ENCODE results near the gene ZNF365.
"Not testable (repeated sequence)": the region's sequence is repeated elsewhere in the genome, so short reads cannot be mapped to it uniquely, and the experiment has no call there.

ZNF365 gene

DNA sequence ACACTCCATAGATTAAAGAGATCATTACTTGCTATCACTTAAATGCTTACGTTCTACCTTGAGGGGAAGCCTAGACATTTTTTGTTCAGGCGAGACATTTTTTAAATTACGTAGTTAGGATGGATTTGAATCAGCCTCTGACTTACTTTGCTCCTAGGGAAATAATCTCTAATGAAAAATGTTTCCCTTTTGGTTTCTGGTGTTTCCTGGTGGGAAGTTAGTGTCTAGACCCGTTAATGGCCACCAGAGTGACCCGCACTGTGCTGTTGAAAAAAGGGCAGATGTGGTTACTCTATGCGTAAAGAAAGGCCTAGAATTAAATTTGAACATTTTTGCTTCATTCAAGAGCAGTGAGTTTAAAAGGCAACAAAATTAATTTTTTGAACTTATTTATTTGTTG is 3.8 kb downstream of the ZNF365 start:
- DNase-seq (ENCODE audit: low read depth in 2 of 2): no peak

DNA sequence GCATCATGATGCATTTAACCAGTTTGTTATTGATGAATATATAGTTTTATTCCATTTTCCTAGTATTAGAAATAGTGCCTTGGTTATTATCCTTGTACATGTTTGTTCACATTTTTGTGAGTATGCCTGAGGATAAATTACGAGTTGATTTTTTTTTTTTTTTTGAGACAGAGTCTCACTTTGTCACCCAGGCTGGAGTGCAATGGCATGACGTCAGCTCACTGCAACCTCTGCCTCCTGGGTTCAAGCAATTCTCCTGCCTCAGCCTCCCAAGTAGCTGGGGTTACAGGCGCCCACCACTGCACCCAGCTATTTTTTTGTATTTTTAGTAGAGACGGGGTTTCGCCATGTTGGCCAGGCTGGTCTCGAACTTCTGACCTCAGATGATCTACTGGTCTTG is 4.7 kb downstream of the ZNF365 start:
- not testable (repeated sequence) for DNase-seq (ENCODE audit: low read depth in 2 of 2)

DNA sequence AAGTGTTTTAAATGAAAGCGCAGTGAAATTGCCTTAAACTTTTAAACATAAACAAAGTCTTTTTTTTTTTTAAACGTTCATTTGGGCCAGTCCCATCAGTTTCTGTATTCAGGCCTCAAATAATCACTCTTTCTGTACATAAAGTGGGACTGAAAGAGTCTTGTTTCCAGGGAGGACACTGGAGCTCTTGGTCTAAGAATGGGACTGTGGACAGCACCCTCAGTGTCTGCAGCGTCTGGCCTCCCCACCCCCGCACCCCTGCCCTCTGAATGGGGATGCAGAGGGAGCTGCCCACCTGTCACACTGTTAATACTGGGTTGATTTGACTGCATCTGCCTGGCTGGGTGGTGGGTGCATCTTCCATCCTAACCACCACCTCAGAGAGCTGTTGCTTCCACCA is 5.2 kb downstream of the ZNF365 start:
- DNase-seq (ENCODE audit: low read depth in 2 of 2): no peak

DNA sequence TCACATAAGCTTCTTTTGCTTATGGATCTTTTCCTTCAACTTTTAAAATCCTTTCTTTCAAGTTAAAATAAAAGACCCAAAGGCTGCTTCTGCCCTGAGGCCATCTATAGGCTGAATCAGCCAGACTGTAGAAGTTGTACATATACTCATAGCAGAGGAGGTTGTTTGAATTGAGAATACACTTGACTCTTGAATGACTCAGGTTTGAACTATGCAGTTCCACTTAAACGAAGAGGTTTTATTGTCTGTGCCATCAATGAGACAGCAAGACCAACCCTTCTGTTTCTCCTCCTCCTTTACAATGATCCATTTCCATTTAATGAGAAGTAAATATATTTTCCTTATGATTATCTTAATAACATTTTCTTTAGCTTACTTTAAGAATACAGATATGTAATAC is 5.8 kb downstream of the ZNF365 start:
- no peak for DNase-seq (ENCODE audit: low read depth in 2 of 2)

DNA sequence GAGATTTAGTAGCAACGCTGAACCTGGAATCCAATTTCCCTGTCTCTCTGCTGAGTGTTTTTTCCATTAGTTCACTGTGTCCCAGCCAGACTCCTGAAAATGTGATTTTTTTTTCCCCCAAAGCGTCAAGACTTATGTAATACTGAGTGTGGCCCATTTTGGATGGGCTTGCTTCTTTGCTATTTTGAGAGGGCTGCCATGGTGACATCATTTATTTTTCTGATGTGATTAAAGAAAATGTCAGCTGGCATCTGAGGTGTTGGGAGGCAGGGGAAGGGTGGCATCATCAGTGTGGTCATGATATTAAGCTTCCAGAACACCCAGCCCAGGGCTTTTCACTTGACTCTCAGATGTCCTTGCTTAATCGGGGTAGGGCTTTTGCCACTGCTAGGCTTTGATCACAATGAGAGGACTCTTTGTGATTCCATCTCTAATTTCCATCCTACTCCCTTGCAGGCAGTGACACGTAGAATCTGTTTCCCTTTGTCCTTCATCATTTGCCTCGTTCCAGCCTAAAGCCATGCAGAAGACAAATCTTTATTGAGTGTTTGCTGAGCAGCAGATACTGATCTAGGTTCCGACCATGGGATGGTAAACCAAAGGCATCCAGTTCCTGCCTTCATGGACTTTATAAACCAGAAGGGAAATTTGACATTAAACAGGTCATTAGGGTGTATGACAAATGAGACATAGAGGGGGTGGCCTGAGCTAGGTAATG is 7.4 kb downstream of the ZNF365 start:
- no peak for DNase-seq (ENCODE audit: low read depth in 2 of 2)

DNA sequence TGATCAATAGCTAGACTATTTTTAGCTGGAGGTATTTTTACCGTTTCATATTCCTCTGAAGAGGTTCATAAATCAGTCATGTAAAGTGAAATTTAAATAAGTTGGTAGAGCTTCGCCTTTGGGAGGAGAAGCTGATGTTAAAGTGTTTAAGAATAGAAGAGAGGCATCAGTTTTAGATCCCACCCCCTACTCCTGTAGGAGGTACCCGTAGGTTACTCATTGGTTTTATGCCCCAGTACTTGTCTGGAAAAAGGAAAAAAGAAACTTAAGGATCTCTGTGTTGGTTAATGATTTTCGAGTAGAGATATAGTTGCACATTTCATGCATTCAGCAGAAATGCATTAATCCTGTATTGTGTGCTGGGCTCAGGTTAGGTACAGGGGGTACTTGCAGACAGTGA is 8.7 kb downstream of the ZNF365 start:
- DNase-seq (ENCODE audit: low read depth in 2 of 2): no peak

DNA sequence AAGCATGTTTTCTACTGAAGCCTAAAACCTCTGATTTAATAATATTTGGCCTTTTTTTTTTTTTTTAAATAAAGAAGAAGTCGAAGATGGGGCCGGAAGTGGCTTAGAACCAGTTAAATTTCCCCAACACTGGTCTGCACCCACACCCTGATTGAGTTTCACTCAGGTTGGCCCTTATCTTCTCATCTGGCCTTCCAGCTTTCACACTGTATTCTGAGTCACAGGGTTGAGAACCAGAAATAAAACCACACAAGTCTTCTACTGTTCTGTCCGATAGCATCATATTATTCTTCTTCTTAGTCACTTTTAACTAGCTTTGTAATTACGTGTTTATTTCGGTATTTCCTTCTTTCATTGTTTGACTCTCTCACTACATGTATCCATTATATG is 9.9 kb downstream of the ZNF365 start:
- peak; percentile 6 to 23 for DNase-seq (ENCODE audit: low read depth in 2 of 2)

DNA sequence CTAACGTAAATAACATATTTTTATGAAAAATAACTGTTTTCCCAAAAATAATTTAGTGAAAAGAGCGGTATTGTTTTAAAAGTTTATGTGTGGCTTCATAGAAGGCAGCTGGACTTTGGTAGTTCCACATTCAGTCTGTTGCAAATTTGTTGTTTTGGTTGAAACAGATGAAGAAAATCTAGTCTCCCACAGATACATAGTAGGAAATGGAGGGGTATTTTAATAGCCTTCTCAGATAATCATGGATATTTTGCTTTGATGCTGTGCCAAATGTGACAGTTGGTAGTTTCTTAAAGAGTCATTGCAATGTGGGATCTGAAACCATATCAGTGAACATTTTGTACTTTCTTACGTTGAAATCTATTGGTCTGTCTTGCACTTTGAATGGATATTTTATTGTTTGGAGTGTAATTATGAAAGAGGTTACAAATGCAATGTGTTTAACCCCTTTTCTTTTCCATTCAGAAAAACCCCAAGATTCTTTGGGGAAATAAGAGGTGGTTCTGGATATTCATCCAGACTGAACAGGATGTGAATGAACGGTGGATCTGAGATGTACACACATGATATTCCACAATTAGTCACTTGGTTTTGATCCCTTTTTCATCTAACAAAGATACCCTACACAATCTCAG is 10.4 kb downstream of the ZNF365 start:
- no peak for DNase-seq (ENCODE audit: low read depth in 2 of 2)

DNA sequence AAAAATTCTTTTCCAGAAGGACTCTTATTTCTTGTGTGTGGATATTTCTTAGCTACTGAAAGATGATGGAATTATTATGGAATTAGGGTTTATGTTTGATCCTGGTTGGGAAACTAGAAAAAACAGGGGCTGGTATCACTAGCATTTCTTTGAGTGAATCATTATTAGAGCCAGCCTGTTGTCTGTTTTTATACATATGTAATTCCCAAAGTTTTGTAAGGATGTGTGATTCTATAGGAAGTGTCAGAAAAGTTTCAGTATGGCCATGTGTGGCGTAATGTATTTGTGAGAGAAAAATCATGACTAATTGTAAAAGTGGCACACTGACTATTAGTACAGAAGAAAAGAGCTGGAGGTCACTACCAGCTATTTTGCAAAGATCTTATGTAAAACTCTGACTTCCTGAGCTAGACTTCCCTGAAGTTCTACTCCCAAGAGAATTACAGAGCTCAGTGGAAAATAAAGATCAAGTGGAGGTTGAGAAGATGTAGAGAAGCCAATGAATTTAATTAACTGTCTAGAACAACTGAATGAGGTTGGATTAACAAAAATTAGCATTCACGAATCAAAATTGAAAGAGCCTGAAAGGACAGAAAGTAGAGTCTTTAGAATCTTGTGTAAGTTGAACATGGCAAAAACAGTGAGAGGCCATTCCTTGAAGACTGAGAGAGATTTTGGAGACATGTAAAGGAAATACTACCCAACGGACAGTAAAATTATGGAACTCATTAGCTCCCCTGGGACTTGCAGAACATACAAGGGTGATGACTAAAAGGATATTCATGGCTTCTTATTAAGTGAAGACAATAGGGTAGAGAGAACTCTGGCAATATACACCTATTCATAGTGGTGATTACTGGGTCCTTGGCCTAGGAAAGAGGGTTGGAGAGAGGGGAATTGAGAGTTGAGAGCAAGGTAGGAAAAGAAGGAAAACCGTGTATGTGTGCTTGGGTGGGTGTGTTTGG is 12.5 kb downstream of the ZNF365 start:
- DNase-seq (ENCODE audit: low read depth in 2 of 2): no peak

DNA sequence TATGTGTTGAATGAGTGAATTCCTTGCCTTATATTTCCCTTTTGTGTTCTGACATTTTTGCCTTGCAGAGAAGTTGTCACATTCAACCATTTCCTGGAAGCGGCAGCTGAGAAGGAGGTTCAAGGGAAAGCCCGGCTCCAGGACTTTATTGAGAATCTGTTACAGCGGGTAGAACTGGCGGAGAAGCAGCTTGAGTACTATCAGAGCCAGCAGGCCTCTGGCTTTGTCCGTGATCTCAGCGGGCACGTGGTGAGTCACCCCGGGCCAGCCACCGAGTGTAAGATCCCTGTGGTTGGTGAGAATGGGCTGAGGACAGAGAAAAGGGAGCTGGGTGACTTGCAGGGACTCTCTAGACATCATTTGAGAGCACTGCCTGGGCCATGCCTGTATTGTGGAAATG is 14.2 kb downstream of the ZNF365 start:
- no peak for DNase-seq (ENCODE audit: low read depth in 2 of 2)

DNA sequence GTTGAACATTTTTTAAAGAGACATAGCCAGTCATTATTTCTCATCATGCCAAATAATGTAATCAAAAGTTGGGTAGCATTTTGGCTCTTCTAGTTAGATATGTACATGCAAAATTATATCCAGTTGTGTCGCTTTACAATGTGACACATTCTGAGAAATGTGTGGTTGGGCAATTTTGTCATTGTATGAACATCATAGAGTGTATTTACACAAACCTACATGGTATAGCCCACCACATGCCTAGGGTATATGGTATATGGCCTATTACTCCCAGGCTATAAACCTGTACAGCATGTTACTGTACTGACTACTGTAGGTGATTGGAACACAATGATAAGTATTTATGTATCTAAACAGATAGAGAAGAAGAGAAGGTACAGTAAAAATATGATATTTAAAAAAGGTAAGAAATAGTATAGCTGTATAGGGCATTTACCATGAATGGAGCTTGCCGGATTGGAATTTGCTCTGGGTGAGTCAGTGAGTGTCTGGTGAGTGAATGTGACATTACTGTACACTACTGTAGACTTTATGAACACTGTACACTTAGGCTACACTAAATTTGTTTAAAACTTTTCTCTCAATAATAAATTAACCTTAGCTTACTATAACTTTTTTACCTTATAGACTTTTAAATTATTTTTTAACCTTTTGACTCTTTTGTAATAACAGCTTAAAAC is 16.5 kb downstream of the ZNF365 start:
- no peak for DNase-seq (ENCODE audit: low read depth in 2 of 2)

DNA sequence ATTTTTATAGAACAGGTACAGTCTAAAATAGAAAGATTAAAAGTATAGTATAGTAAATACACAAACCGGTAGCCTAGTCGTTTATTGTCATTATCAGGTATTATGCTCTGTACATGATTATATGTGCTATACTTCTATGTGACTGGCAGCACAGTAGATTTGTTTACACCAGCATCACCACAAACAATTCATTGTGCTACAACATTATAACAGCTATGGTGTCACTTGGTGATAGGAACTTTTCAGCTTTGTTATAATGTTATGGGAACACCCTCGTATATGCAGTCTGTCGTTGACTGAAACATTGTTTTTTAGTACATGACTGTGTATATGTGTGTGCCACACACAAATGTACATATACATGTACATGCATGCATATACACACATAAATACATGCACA is 19.1 kb downstream of the ZNF365 start:
- DNase-seq (ENCODE audit: low read depth in 2 of 2): no peak

DNA sequence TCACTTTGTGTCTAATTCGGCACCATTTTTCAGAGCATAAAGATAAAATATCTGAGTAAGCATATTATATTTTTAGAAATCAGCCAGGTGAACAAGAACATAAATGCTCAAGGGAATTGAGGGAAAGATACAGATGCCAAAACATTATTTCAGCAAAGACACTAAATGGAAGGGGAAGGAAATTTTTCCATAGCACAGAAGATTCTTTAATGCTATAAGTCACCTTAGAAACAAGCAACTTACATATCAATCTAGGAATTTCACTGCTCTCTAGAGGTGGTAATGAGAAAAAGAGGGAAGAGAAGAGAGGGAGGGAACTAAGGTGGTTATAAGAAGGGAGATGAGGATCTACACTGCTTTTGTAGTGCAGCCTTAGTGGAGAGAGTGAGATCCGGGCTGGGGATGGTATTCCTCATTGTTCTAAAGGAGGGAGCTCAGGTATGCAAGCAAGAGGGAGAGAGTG is 20.4 kb downstream of the ZNF365 start:
- DNase-seq (ENCODE audit: low read depth in 2 of 2): no peak

DNA sequence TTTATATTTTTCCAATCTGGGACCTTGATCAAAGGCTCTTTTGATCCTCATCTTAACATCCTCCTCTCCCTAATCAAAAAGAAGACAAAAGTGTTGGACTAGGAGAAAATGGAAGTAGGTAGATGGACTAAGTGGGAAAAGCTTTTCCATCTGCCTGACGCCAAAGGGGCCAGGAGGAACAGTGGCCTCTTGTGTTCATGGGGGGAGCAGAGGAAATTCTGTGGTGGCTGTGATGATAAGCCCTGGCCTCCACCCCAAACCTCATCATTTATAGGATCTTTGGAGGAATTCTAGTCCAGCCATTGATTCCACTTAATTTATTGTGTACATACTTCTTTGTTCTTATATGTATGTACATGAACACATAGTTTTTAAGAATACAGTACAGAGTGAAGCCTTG is 21.7 kb downstream of the ZNF365 start:
- DNase-seq (ENCODE audit: low read depth in 2 of 2): no peak

DNA sequence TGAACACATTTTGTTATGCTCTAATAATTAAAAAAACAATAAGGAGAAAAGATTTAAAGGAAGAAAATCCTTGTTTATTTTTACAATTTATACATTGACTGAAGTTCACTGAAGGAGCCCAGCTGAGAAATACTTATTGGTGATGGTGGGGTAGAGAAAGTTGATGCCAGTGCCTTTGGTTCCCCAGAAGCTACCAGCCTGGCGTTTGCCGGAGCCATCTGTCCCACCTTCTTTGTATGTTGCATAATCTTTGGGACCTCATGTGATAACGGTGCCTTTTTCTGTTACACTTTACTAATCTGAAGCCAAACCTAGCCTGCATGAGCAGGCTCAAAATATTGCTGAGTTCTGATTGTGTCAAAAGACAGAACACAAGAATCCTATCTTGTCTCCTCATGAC is 22.7 kb downstream of the ZNF365 start:
- no peak for DNase-seq (ENCODE audit: low read depth in 2 of 2)

DNA sequence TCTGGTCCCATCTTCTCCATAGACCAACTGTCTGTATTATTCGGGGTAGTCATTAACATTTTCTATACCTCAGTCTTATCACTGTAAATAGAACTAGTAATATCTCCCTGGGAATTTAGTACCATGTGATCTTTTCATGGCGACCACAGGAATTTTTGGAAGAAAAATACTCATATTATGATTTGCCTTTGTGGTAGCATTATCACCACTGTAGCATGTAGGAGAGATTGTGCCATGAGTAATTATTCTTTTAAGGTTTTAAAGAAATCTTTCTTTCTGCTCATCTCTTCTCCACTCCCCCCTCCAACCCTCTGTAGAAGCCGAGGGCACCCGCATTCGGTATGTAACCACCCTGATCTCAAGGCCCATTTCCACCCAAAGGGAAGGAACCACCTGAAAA is 25.0 kb downstream of the ZNF365 start:
- DNase-seq (ENCODE audit: low read depth in 2 of 2): no peak

DNA sequence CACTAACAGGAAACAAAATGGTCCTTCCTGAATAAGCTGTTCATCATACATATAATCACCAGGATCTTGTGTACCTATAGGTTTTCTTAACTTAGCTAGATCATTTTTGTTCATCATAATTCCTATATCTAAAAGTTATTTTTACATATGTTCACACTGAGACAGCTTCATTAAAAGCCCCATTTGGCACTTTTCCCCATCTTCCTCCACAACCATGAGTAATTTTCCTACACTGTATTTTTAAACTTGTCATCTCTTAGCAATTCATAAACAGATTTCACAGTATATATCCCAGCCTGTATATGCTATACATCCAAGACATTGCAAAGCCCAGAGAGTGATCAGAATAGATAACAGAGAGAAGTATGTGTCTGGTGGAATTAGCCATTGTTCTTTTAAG is 28.3 kb downstream of the ZNF365 start:
- DNase-seq (ENCODE audit: low read depth in 2 of 2): no peak

DNA sequence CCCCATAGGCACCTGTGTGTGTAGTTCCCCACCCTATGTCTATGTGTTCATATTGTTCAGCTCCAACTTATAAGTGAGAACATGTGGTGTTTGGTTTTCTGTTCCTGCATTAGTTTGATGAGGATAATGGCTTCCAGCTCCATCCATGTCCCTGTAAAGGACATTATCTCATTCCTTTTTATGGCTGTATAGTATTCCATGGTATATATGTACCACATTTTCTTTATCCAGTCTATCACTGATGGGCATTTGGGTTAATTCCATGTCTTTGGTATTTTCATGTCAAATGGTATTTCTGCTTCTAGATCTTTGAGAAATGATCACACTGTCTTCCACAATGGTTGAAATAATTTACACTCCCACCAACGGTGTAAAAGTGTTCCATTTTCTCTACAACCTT is 36.4 kb downstream of the ZNF365 start:
- not testable (repeated sequence) for DNase-seq (ENCODE audit: low read depth in 2 of 2)

DNA sequence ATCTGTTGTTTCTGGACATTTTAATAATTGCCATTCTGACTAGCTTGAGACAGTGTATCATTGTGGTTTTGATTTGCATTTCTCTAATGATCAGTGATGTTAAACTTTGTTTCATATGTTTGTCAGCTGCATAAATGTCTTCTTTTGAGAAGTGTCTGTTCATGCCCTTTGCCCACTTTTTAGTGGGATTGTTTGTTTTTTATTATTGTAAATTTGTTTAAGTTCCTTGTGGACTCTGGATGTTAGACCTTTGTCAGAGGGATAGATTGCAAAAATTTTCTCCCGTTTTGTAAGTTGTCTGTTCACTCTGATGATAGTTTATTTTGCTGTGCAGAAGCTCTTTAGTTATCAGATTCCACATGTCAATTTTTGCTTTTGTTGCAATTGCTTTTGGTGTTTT is 36.8 kb downstream of the ZNF365 start:
- not testable (repeated sequence) for DNase-seq (ENCODE audit: low read depth in 2 of 2)

DNA sequence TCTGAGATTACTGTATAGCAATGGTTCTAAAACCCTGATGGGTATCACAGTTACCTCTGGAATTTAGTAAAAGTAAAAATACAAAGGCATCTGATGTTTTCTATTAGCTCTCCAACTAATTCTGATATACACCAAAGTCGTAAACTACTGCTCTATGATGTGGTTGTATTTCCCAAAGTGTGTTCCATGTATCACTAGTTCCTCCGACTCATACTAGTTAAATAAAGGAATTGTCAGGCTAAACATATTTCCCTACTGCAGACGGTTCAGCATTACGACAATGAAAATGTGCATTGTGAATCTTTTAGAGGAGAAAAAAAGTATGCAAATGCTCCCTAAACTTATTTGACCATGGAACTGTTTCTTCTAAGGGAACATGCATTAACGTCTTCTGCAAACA is 38.9 kb downstream of the ZNF365 start:
- DNase-seq (ENCODE audit: low read depth in 2 of 2): no peak

DNA sequence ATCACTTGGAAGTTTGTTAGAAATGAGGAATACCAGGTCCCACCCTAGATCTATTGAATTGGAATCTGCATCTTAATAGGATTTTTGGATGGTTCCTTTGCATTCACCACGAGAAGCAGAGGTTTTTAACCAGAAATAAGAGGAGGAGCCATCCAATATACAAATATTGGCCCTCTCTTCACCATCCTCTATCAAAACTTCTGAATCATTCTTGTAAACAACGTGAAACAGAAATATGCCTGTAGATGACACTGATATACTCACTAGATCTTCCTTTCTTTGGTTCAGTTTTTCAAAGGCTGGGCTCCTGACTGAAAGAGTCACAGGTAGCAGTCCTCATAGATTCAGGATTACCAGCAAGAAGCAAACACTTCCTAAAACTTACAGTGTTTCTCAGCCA is 39.5 kb downstream of the ZNF365 start:
- no peak for DNase-seq (ENCODE audit: low read depth in 2 of 2)

DNA sequence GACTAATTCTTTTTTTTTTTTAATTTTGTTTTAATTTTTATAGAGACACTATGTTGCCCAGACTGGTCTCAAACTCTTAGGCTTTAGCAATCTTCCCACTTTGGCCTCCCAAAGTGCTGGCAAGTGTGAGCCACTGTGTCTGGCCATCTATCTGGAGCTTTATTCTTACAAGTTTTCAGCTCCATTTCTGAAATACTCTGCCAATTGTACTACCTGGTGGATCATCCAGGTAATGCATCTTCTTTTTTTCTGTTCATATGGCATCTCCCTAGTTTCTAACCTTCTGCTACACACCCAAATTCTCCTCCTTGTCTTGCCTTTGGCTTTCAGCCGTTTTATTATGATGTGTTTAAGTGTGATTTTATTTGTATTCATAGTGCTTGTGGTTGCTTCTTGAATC is 40.2 kb downstream of the ZNF365 start:
- DNase-seq (ENCODE audit: low read depth in 2 of 2): no peak

Data from stimulated activated CD4-positive, alpha-beta T cell treated with anti-CD3 and anti-CD28 coated beads, Interleukin-1b, Interleukin-23, amount 100 ng/mL, for 1 hour (primary cell).